K562 (cell line): ENCODE data around the gene CST2. TPM values are rescaled to one million over a fixed set of nuclear protein-coding genes. Genes with fewer than 3 reads are reported as not detected.
A peak's percentile ranks its signal among the peaks of the same experiment; 100 is the strongest.
"Not testable (repeated sequence)": the region's sequence is repeated elsewhere in the genome, so short reads cannot be mapped to it uniquely, and the experiment has no call there.

Experiments
- ATAC-seq: fragments of 200-7000 bp; cut with Tn5 transposase; 3 replicates; pipeline ENCODE4 v1.9.1; 2020; ENCODE audit warnings: moderate library complexity
- BruUV-seq: library from RNA; stranded (reverse); fragments of 400-500 nt; replicated peaks from 2 replicates; lab custom pipeline; 2021; lab: Mats Ljungman, UMichigan
- CTCF ChIA-PET: fragments of 300-600 bp; formaldehyde crosslinking; extraction: SDS; loops from one replicate; lab custom pipeline; 2021; ENCODE audit warnings: low intra/inter-chr PET ratio; lab: Yijun Ruan, JAX
- POLR2A ChIA-PET: fragments of 300-600, 350-650 bp; sonication (Branson Sonifier 250); formaldehyde crosslinking; extraction: SDS; loops from one replicate; lab custom pipeline; 2021; ENCODE audit warnings: antibody characterized with exemption, inconsistent platforms; lab: Yijun Ruan, JAX
- DNase-seq, 4 experiments: peaks; one replicate each; pipeline versions ENCODE4 v3.0.0 to v3.0.0-alpha.2; 2011 to 2018; ENCODE audit warnings: low spot score in 3 of 4, mixed read lengths in 3 of 4; ENCODE audit errors: extremely low read depth in 1 of 4
- FAIRE-seq: peaks from 2 replicates; lab custom pipeline; 2011; peaks lifted over from hg19 to GRCh38; lab: Jason Lieb, UNC
- H2AFZ ChIP-seq: 2 replicates; pipeline ENCODE4 v1.6.0; 2011; ENCODE audit warnings: low read depth, low read length, control low read depth, inconsistent platforms
- H3K27ac ChIP-seq: fragments of 200-600 bp; 3 replicates; pipeline ENCODE4 v1.8.0; 2011; ENCODE audit warnings: low read depth, mild to moderate bottlenecking, control low read depth, inconsistent platforms, low read length, moderate library complexity, mixed read lengths; ENCODE audit errors: extremely low read depth
- H3K27me3 ChIP-seq, 2 experiments: fragments of 300-600 bp in 1 of 2; 2 replicates in 1 of 2; 3 replicates in 1 of 2; pipeline versions ENCODE4 v1.6.0 to v1.8.0; 2011; ENCODE audit warnings: inconsistent platforms in 2 of 2, low read length in 2 of 2, mild to moderate bottlenecking in 1 of 2, mixed read lengths in 1 of 2, moderate library complexity in 1 of 2; ENCODE audit not compliant: control insufficient read depth in 2 of 2, insufficient read depth in 2 of 2
- H3K36me3 ChIP-seq: fragments of 300-600 bp; 3 replicates; pipeline ENCODE4 v1.8.0; 2011; ENCODE audit warnings: mild to moderate bottlenecking, low read length, inconsistent platforms; ENCODE audit not compliant: control insufficient read depth, insufficient read depth
- H3K4me1 ChIP-seq, 2 experiments: fragments of 200-600 bp in 1 of 2; replicated peaks in 1 of 2; 2 replicates in 1 of 2; 3 replicates in 1 of 2; pipeline versions ENCODE4 v1.5.1 to v1.8.0; 2011; ENCODE audit warnings: inconsistent platforms in 2 of 2, low read length in 2 of 2, mild to moderate bottlenecking in 1 of 2, mixed read lengths in 1 of 2, moderate library complexity in 1 of 2; ENCODE audit not compliant: control insufficient read depth in 2 of 2, insufficient read depth in 2 of 2
- H3K4me2 ChIP-seq: 2 replicates; pipeline ENCODE4 v1.6.1; 2011; ENCODE audit warnings: low read length, control low read depth, inconsistent platforms, mixed read lengths; ENCODE audit not compliant: insufficient read depth
- H3K4me3 ChIP-seq: fragments of 200-600 bp; sonication (generic), shearing (Covaris generic); 2 replicates; pipeline ENCODE4 v1.5.1; 2016; ENCODE audit warnings: control low read depth, inconsistent platforms
- H3K79me2 ChIP-seq: fragments of 200-600 bp; 3 replicates; pipeline ENCODE4 v1.8.0; 2011; ENCODE audit warnings: low read length, inconsistent platforms; ENCODE audit not compliant: control insufficient read depth, insufficient read depth
- H3K9ac ChIP-seq, 2 experiments: 2 replicates each; pipeline versions ENCODE4 v1.6.0 to v1.6.1; 2011; ENCODE audit warnings: low read depth in 2 of 2, low read length in 2 of 2, control low read depth in 1 of 2, inconsistent platforms in 1 of 2, mild to moderate bottlenecking in 1 of 2, mixed read lengths in 1 of 2; ENCODE audit not compliant: insufficient read depth in 1 of 2
- H3K9me1 ChIP-seq: one replicate; pipeline ENCODE4 v1.6.0; 2011; ENCODE audit warnings: inconsistent platforms, mild to moderate bottlenecking, low read length, moderate library complexity; ENCODE audit not compliant: control insufficient read depth, insufficient read depth
- H3K9me3 ChIP-seq: replicated peaks from 2 replicates; pipeline ENCODE4 v1.5.1; 2011; ENCODE audit warnings: low read depth, low read length, inconsistent platforms; ENCODE audit not compliant: control insufficient read depth, insufficient read depth
- H4K20me1 ChIP-seq: replicated peaks from 2 replicates; pipeline ENCODE4 v1.6.1; 2011; ENCODE audit warnings: low read length, inconsistent platforms, mixed read lengths; ENCODE audit not compliant: control insufficient read depth, insufficient read depth
- CTCF ChIP-seq, 3 experiments: IDR thresholded peaks in 2 of 3; conservative IDR thresholded peaks in 1 of 3; 2 replicates each; pipeline ENCODE4 v1.5.1; 2011 to 2012; ENCODE audit warnings: low read length in 3 of 3, mild to moderate bottlenecking in 3 of 3, control low read depth in 2 of 3, improper control_type of control experiment in 1 of 3, inconsistent platforms in 1 of 3, low read depth in 1 of 3, mixed read lengths in 1 of 3, moderate library complexity in 1 of 3; ENCODE audit not compliant: insufficient read depth in 2 of 3
- NFATC3 ChIP-seq: fragments of 450-650 bp; IDR thresholded peaks from 2 replicates; pipeline ENCODE4 v1.6.1; 2017; ENCODE audit warnings: mild to moderate bottlenecking
- SMC3 ChIP-seq: conservative IDR thresholded peaks from 2 replicates; pipeline ENCODE4 v1.6.1; 2011; ENCODE audit warnings: low read depth, low read length, improper control_type of control experiment; ENCODE audit not compliant: insufficient read depth
- TBL1XR1 ChIP-seq, 2 experiments: IDR thresholded peaks; 2 replicates each; pipeline ENCODE4 v1.6.1; 2012; ENCODE audit warnings: improper control_type of control experiment in 2 of 2, low read length in 2 of 2, mild to moderate bottlenecking in 1 of 2
- ZNF696 ChIP-seq: fragments of 250-450 bp; sonication (Bioruptor Pico); conservative IDR thresholded peaks from 2 replicates; pipeline ENCODE4 v1.4.0; 2020; ENCODE audit warnings: mild to moderate bottlenecking, moderate library complexity
- WGBS: fragments of 100-300 bp; shearing (Covaris generic); methylation state at CpG from one replicate; pipeline ENCODE4 v1.1.6; 2016; ENCODE audit warnings: low coverage, mixed read lengths; ENCODE audit not compliant: insufficient coverage; ENCODE audit errors: missing lambda C conversion rate; 5-methylcytosine and 5-hydroxymethylcytosine counted together
- in situ Hi-C: fragments of 300-500 bp; cut with MboI; formaldehyde crosslinking; loops from 4 replicates; pipeline ENCODE4 v1.15.0; 2018; ENCODE audit warnings: inconsistent platforms, mixed read lengths
- intact Hi-C: fragments of 100-400 bp; cut with micrococcal nuclease; formaldehyde crosslinking; loops from 2 replicates; pipeline ENCODE4 v1.14.2; 2022
- polyA plus RNA-seq, 8 experiments: library from polyadenylated mRNA; depleted of rRNA in 4 of 8; stranded (reverse) in 5 of 8; unstranded in 3 of 8; fragments of >200 nt; fragmentation: Nextera tagmentation in 2 of 8; fragmentation: Illumina TruSeq in 1 of 8; extraction: Ambion mirVana in 2 of 8; extraction: Trizol in 1 of 8; gene quantifications; 2 replicates each; pipeline versions ENCODE4 v1.2.1 to v1.2.3, GENCODE V29; 2011 to 2014; ENCODE audit warnings: inconsistent platforms in 1 of 8, missing spikeins in 1 of 8
- total RNA-seq, 7 experiments: library from RNA; depleted of rRNA in 6 of 7; stranded (reverse); fragments of >200 nt in 6 of 7; fragmentation: Illumina TruSeq in 2 of 7; extraction: Trizol in 2 of 7; gene quantifications; 2 replicates each; pipeline versions ENCODE4 v1.2.1 to v1.2.3, GENCODE V29; 2011 to 2021; ENCODE audit warnings: low replicate concordance in 1 of 7

CST2 gene
- total and polyA plus RNA-seq, 9 of the 15 experiments (the other 6 are each of a cell fraction or from before 2014, with no cell fraction given) = not detected

GRCh38 chr20:23782366-23782983 is 44.1 kb downstream of the CST2 start:
- TF ChIP-seq CTCF (IDR thresholded peaks at IDR 0.05 in 2 of 3, conservative IDR thresholded peaks at IDR 0.05 in 1 of 3; ENCODE audit: insufficient read depth in 2 of 3, low read depth in 1 of 3, low read length in 3 of 3) = peak; percentile 46 to 53 (median 50)
- no peak for TF ChIP-seq TBL1XR1 (IDR thresholded peaks at IDR 0.05; ENCODE audit: low read length in 2 of 2)
- TF ChIP-seq ZNF696 (CRISPR knock-in tag) = no peak
- 0 out of 2 replicates have a peak, but pooled peaks have one; percentile 15 for TF ChIP-seq SMC3
- TF ChIP-seq NFATC3 = no peak
- Histone ChIP-seq H3K4me1 (no peaks in the 10 kb centered on the region), H3K9ac (no peak overlapping the region), H3K4me2 (no peak overlapping the region), H3K9me1 (no peaks in the 10 kb centered on the region), H3K27me3 (no peaks in the 10 kb centered on the region), H3K79me2 (no peaks in the 10 kb centered on the region), H2AFZ (no peak overlapping the region), H4K20me1 (no peaks in the 10 kb centered on the region), H3K9me3 (no peaks in the 10 kb centered on the region), H3K4me3 (no peak overlapping the region), H3K36me3 (no peaks in the 10 kb centered on the region), H3K27ac (no peak overlapping the region)
- POLR2A ChIA-PET = no interaction called here
- DNase-seq = peak; percentile 12 to 33 (median 27)
- 10% methylated on average over 3 of the region's 8 CpGs for whole genome bisulfite sequencing
- CTCF ChIA-PET = no interaction called here
- peak; percentile 85 for ATAC-seq
- BruUV-seq = no TSS peak
- FAIRE-seq = no peak
- in situ Hi-C loops (no loop called here), intact Hi-C loops (no loop called here)

- in situ Hi-C loops, H3K4me2 ChIP-seq, FAIRE-seq, H3K9me1 ChIP-seq, H3K9me3 ChIP-seq, intact Hi-C loops, H3K36me3 ChIP-seq, BruUV-seq, H2AFZ ChIP-seq, H3K79me2 ChIP-seq, H3K27me3 ChIP-seq, CTCF ChIA-PET, H4K20me1 ChIP-seq, ATAC-seq, H3K4me3 ChIP-seq, H3K4me1 ChIP-seq, DNase-seq, POLR2A ChIA-PET, H3K9ac ChIP-seq, H3K27ac ChIP-seq: not testable (repeated sequence)
These were observed 47.9 kb downstream of the CST2 start for GRCh38 chr20:23778676-23779075.

- FAIRE-seq, ATAC-seq, H3K4me2 ChIP-seq, H3K9ac ChIP-seq, H3K79me2 ChIP-seq, DNase-seq, H3K27me3 ChIP-seq, H3K9me3 ChIP-seq, H4K20me1 ChIP-seq, in situ Hi-C loops, BruUV-seq, H3K9me1 ChIP-seq, POLR2A ChIA-PET, H3K27ac ChIP-seq, intact Hi-C loops, H3K4me3 ChIP-seq, H2AFZ ChIP-seq, H3K4me1 ChIP-seq, CTCF ChIA-PET, H3K36me3 ChIP-seq: not testable (repeated sequence)
- 0% methylated on average over 2 of the region's 8 CpGs for WGBS
These were observed 49.1 kb downstream of the CST2 start for GRCh38 chr20:23777380-23777779.
